Stimulated activated CD4-positive, alpha-beta T cell treated with anti-CD3 and anti-CD28 coated beads, TNF-alpha, amount 100 ng/mL, for 24 hours (primary cell): Measurements from ENCODE around the gene PRXL2B.
"Not testable (repeated sequence)": the region's sequence is repeated elsewhere in the genome, so short reads cannot be mapped to it uniquely, and the experiment has no call there.

ENCODE experiments used
- DNase-seq, 3 experiments: peaks; one replicate each; pipeline ENCODE4 v3.0.0-alpha.2; 2020; ENCODE audit warnings: low read depth in 3 of 3

PRXL2B gene

DNA sequence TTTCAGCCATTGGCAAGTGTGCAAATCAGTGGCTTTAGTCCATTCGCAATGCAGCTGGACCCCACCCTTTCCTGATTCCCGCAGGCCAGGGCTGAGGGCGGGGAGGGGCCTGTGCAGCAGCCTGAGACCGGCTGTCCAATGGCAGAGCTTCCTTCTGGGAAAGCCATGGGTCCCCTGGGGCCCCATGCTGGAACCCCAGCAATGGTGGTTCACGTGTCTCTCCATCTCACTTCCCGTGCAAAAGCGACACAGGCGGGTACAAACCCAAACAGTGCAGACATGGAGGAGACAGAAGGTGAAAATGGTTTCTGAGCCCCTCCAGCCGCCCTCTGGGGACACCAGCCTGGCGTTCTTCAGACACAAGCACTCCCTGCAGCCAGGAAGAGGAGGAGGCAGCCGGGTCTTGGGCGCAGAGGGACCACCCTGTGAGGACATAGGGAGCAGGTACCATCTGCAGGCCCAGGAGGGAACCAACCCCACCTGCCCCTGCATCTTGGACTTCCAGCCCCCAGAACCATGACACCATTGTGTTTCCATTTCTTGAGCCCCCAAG is 36.2 kb upstream of the PRXL2B start:
- not testable (repeated sequence) for DNase-seq

DNA sequence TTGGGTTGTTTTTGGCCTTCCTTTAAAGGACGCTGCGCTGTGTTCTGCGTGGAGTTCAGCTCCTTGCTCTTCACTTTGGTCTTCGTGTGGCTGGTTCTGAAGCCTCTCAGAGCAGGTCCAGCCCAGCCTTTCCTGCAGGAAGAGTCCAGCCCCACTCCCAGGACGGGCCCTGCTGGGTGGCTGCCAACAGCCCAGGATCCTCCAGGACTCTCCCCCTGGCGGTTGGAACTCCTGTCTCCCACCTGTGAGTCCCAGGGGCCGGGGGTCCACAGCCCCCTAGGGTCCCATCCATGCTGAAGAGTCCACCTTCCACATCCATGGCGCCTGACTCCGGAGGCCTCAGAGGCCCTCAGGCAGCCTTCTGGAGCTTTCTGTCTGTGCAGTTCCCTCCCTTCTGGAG is 35.0 kb upstream of the PRXL2B start:
- not testable (repeated sequence) for DNase-seq

- DNase-seq: no peak
Observed at GRCh38 chr1:2552189-2552588, 34.4 kb upstream of the PRXL2B start.

DNA sequence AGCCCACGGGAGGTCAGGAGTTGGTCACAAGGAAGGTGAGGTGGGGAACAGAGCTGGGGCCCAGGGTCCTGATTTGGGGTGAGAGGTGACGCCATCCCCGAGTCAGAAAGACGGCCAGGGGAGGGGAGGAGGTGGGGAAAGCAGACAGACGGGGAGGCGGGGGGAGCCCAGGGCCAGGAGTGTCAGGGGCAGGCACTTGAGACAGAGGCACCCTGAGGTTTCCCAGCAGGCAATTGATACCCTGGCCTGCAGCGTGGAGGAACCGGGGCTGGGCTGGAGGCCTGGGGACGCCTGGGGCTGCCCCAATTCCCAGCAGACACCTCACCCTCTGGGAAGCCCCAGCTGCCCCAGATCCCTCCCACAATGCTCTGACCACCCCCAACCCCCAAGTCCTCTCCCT is 33.5 kb upstream of the PRXL2B start:
- DNase-seq: not testable (repeated sequence)

DNA sequence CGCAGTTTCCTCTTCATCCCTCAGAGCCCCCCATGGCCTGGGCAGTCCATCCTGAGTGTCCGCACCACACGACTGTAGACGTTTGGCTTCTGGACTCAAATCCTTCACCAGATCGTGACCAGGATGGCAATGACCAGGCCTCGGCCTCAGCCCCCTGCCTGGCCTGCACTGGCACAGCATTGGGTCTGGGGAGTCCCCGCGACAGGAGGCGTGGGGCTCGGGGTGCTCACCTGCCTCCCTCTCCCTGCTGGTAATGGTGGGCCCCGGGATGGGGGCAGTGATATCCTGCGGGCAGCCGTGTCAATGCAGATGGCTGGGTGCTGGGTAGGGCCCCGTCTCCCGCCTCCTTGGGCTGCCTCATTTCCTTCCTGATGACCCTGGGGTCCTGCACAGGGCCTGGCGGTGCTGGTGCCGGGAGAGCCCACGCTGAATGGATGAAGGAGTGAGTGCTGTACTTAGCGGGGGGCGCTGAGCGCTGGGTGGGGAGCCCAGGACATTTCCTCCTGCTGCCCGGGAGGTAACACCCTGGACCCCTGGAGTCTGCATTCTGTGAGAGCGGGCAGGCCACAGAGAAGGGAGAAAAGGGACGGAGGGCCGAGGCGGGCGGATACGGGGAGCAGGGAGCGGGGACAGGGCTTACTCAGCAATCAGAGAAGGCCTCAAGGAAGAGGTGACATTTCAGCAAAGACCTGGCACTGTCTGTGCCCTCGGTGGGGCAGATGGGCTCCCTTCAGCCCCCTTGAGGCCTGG is 32.5 kb upstream of the PRXL2B start:
- no peak for DNase-seq

DNA sequence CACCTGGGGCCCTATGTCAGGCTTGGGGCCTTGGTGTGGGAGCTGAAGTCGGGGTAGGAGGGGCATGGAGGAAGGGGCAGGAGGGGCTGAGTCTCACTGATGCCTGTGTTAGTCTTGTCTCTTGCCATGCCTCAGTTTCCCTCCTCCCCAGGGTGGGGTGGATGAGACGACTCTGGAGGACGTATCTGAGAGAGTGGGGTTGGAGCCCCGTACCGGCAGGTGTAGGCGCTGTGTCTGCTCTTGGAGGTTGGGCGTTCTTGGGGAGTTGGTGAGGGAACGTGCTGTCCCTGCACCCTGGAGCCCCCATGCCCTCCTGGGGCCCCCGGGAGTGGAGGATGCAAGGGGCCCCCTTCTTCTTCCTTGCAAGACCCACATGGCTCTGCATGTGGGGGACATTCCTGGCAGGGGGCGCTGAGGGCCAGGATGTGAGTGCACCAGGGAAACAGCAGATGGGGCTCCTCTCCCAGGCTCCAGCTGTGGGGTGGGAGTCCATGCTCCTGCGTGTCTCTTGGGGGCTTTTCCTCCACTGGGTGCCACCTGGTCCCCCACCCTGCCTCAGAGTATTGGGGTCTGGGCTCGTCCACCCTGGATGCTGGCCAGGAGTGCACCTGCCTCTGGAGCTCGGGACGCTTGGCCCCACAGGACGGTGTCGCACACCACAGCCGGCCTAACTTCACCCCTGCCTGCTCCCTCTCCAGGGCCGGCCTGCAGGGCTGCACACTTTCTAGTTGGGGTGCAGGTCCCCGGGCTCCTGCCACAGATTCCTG is 31.8 kb upstream of the PRXL2B start:
- DNase-seq: peak in 2 of 3 experiments; percentile 29 to 55

GRCh38 chr1:2555634-2556276 is 30.8 kb upstream of the PRXL2B start:
- DNase-seq: peak; percentile 51 to 78 (median 54)

- peak; percentile 48 to 68 (median 64) for DNase-seq
Observed at GRCh38 chr1:2556277-2556677, 30.3 kb upstream of the PRXL2B start, which contains the start of gene TNFRSF14. TSS of gene TNFRSF14 (plus strand) at chr1:2556371. CDS start at chr1:2556665, 294 bp downstream.

GRCh38 chr1:2556678-2557481 is 29.7 kb upstream of the PRXL2B start:
- peak in 1 of 3 experiments; percentile 46 for DNase-seq

- DNase-seq: no peak
Observed at GRCh38 chr1:2557482-2558400, 28.8 kb upstream of the PRXL2B start.

- no peak for DNase-seq
Observed at GRCh38 chr1:2558420-2558819, 28.2 kb upstream of the PRXL2B start.

- no peak for DNase-seq
Observed at GRCh38 chr1:2558861-2559260, 27.7 kb upstream of the PRXL2B start.

- no peak for DNase-seq
Observed at GRCh38 chr1:2559509-2560298, 26.9 kb upstream of the PRXL2B start.

DNA sequence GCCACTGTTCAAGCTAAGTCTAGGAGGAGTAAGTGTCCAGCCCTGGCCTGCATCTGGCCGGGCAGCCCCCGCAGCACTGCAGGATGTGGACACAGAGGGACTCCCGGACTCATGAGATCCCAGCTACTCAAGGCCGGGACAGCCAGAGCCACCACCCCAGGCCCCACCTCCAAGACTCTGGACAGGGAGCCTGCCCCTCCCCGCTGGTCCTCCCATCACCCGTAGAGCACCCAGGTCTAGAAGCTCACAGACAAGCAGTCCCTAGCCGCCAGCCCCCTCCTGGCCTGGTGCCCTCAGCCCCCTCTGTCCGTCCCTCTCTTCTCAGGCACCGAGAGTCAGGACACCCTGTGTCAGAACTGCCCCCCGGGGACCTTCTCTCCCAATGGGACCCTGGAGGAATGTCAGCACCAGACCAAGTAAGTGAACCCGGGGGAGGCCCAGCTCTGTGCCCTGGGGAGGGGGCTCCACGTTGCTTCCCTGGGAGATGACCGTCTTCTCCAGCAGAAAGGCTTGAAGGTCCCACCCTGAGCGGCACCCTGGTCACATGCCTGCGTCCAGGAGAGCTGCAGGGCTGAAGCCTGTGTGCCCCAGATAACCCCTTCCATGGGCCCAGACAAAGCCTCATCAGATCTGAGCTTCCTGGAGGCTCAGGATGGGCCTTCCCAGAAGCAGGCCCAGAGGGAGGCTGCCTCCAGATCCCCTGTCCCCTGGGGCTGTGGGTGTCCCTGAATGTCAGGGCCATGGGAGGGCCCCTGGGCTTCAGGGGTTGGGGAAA is 26.1 kb upstream of the PRXL2B start:
- DNase-seq: no peak

DNA sequence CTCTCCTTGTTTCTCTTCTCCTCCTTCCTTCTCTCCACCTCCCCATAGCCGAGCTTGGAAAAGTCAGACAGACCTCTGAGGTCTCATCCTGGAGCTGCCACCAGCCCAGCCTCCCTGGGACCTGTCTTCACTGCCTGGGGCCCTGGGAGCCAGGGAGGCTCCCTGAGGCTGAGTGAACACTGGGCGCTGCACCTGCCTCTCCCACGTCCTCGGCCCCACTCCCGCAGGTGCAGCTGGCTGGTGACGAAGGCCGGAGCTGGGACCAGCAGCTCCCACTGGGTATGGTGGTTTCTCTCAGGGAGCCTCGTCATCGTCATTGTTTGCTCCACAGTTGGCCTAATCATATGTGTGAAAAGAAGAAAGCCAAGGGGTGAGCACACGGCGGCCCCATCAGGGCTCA is 25.1 kb upstream of the PRXL2B start:
- DNase-seq: no peak

GRCh38 chr1:2561898-2562895 is 24.4 kb upstream of the PRXL2B start:
- DNase-seq: no peak

DNA sequence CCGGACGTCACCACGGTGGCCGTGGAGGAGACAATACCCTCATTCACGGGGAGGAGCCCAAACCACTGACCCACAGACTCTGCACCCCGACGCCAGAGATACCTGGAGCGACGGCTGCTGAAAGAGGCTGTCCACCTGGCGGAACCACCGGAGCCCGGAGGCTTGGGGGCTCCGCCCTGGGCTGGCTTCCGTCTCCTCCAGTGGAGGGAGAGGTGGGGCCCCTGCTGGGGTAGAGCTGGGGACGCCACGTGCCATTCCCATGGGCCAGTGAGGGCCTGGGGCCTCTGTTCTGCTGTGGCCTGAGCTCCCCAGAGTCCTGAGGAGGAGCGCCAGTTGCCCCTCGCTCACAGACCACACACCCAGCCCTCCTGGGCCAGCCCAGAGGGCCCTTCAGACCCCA is 23.4 kb upstream of the PRXL2B start:
- DNase-seq: no peak
